Measurements from ENCODE around the gene BCL11B. TPM values are rescaled to one million over a fixed set of nuclear protein-coding genes. Genes with fewer than 3 reads are reported as not detected.

The BCL11B gene
- total and polyA plus RNA-seq, 4 donors = 0.13 to 1.3 (median 0.58) TPM; not detected in 1

DNA sequence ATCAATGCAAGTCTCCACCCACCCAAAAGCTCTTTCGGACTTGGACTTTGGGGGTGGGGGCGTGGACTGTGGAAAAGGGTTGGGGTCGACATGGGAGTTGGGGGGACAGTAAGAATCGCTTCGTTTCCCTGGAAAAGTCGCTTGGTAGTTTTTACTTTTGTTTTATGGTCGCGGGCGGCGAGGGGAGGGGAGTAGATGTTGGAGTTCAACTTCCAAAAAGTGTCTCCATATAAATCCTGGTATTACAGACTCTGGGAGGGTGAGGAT is 568 bp upstream of the BCL11B start:
- no peaks in the 10 kb centered on the region for H3K9me3 ChIP-seq (ENCODE audit: control insufficient read depth, low read length)
- intact Hi-C loops (cut with DNase I) = no loop called here
- no peak for ATAC-seq (ENCODE audit: low FRiP score)
- no peaks in the 10 kb centered on the region for H3K36me3 ChIP-seq (ENCODE audit: control insufficient read depth in 1 of 2, insufficient read depth in 2 of 2, low read length in 1 of 2)
- WGBS, 2 donors = 1 to 2% methylated on average over 10 of the region's 10 CpGs
- peaks cover 0 to 4% of the 10 kb centered on the region in 2 donors for H3K4me1 ChIP-seq (ENCODE audit: control insufficient read depth in 1 of 2, insufficient read depth in 2 of 2, low read length in 2 of 2)
- H3K4me3 ChIP-seq (ENCODE audit: low read length in 2 of 2) = no peak overlapping the region
- no peak overlapping the region for H3K27ac ChIP-seq (ENCODE audit: low read depth in 1 of 2, low read length in 2 of 2)
- H3K27me3 ChIP-seq (ENCODE audit: control insufficient read depth in 1 of 2, insufficient read depth in 2 of 2, low read length in 1 of 2) = peaks cover 0 to 5% of the 10 kb centered on the region in 2 donors
- DNase-seq = no peak

DNA sequence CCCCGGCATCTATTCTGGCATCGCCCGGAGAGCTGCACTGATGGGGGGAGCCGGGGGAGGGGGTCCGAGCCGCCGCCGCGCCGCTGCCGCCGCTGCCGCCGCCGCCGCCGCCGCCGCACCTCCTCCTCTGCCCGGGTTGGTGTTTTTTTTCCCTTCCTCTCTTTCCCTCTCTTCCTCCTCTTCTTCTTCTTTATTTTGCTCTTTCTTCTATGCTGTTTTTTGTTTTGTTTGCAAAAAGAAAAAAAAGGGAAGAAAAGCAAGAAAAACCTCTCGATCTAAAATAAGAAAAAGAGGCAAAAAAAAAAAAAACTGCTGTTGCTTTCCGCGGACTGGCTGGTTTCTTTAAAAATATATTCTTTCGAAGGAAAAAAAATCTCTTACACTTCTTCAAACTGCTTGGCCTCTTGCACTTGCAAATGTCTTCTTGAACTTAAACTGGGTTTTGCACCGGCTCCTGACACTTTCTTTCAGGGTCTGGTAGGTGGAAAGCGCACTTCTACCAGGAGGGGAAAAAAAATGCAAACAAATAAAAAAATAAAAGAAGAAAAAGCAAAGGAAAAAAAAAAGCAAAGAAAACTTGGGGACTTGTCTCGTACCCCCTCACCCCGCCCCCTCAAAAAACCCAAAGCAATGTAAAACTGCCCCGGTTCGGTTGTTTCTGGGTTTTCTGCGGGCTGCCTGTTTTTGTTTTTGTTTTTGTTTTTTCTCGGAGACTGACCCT is 616 bp downstream of the BCL11B start:
- peaks cover 0 to 2% of the 10 kb centered on the region in 2 donors for H3K27me3 ChIP-seq (ENCODE audit: control insufficient read depth in 1 of 2, insufficient read depth in 2 of 2, low read length in 1 of 2)

DNA sequence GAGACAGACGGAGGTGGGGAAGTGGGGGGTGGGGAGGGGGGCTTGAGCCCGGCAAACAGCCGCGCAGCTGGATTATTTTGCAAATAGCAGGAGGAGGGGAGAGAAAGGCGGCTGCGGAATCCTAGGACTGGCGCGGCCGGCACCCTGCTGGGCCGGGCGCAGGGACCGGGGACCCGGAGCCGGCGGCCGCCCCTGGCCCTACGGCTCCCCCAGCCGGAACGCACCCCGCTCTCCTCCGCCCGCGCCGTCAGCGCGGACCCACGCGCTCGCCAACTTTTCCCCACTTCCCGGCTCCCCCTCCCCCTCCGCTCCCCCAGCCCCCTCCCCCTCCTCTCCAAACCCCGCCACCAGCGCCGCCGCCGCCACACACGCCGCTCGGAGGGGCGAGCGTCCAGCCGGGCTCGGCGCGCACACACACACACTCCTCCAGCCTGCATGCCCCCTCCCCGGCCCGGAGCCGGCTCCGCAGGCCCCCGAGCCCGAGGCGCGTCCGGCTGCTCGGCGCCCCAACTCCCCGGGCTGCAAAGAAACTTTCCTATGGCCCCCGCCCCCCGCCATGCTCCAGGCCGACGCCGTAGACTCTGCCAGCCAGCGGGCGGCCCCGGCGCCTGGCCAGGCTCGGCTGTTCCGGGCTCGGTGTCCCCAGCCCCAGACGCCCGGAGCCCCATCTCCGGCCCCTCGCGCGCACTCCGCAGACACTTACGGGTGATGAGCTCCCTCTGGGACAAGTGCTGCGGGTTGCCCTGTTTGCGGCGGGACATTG is 1.4 kb downstream of the BCL11B start:
- Histone ChIP-seq H3K4me3 (ENCODE audit: low read length in 2 of 2) (peak overlapping the region; percentile 6 to 18), H3K4me1 (ENCODE audit: control insufficient read depth in 1 of 2, insufficient read depth in 2 of 2, low read length in 2 of 2) (peaks cover 0 to 4% of the 10 kb centered on the region in 2 donors), H3K27me3 (ENCODE audit: control insufficient read depth in 1 of 2, insufficient read depth in 2 of 2, low read length in 1 of 2) (peaks cover 0 to 2% of the 10 kb centered on the region in 2 donors), H3K36me3 (ENCODE audit: control insufficient read depth in 1 of 2, insufficient read depth in 2 of 2, low read length in 1 of 2) (no peaks in the 10 kb centered on the region), H3K27ac (ENCODE audit: low read depth in 1 of 2, low read length in 2 of 2) (no peak overlapping the region), H3K9me3 (ENCODE audit: control insufficient read depth, low read length) (no peaks in the 10 kb centered on the region)
- ATAC-seq (ENCODE audit: low FRiP score) (no peak), DNase-seq (no peak)
- WGBS, 2 donors = 0 to 1% methylated on average over 59 to 80 of the region's 80 CpGs
- intact Hi-C loops (cut with DNase I) = no loop called here

More for the DNA sequence above, 616 bp downstream of the BCL11B start:
- no peak overlapping the region for H3K27ac ChIP-seq (ENCODE audit: low read depth in 1 of 2, low read length in 2 of 2)
- 1 to 2% methylated on average over 29 to 32 of the region's 32 CpGs for WGBS, 2 donors
- no peaks in the 10 kb centered on the region for H3K36me3 ChIP-seq (ENCODE audit: control insufficient read depth in 1 of 2, insufficient read depth in 2 of 2, low read length in 1 of 2)
- peaks cover 0 to 4% of the 10 kb centered on the region in 2 donors for H3K4me1 ChIP-seq (ENCODE audit: control insufficient read depth in 1 of 2, insufficient read depth in 2 of 2, low read length in 2 of 2)
- no peaks in the 10 kb centered on the region for H3K9me3 ChIP-seq (ENCODE audit: control insufficient read depth, low read length)
- intact Hi-C loops (cut with DNase I) = no loop called here
- no peak for ATAC-seq (ENCODE audit: low FRiP score)
- DNase-seq = no peak
- peak overlapping the region; percentile 6 to 18 for H3K4me3 ChIP-seq (ENCODE audit: low read length in 2 of 2)

DNA sequence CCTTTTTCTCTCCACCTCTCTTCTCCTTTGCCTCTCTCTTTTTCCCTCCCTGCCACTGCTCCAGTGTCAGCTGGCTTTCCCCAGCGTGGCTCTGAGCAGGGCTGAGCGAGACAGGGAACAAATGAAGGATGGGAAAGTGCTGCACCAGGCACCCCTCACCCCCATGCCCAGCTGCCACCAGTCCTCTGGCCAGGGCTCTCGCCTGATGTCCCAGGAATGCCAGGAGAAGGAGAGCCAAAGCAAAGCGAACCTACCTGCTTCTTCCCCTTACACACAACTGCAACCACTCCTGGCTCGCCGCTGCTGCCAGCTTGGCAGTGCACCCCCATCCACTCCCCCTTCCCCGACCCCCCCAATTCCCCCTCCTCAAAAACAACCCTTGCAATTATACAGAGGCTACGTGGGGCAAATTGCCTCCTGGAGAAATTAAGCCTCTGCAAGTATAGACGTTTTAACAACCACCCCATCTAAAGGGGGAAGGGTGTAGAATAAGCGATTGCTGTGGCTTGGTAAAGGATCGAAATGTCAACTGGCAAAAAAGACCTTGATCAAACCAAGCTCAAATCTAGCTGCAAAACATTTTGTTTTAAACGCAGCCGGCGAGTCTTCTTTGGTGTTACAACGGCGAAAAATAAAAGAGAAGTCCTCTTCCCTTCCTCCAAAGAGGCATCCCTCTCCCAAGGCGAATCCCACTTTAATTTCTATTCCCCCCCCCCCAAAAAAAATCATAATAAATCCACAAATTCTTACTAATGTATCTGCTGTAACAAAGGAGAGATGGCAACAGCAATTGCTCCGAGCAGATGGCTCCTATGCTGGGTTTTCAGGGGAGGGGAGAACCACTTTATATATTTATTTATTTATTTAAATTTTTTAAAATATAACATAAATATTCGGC is 2.9 kb downstream of the BCL11B start:
- no peaks in the 10 kb centered on the region for H3K36me3 ChIP-seq (ENCODE audit: control insufficient read depth in 1 of 2, insufficient read depth in 2 of 2, low read length in 1 of 2)
- H3K27ac ChIP-seq (ENCODE audit: low read depth in 1 of 2, low read length in 2 of 2) = no peak overlapping the region
- H3K4me3 ChIP-seq (ENCODE audit: low read length in 2 of 2) = no peak overlapping the region
- no peaks in the 10 kb centered on the region for H3K9me3 ChIP-seq (ENCODE audit: control insufficient read depth, low read length)
- intact Hi-C loops (cut with DNase I) = no loop called here
- DNase-seq (no peak), ATAC-seq (ENCODE audit: low FRiP score) (no peak)
- peaks cover 0 to 2% of the 10 kb centered on the region in 2 donors for H3K27me3 ChIP-seq (ENCODE audit: control insufficient read depth in 1 of 2, insufficient read depth in 2 of 2, low read length in 1 of 2)
- WGBS, 2 donors = 40 to 41% methylated on average over 19 of the region's 19 CpGs
- H3K4me1 ChIP-seq (ENCODE audit: control insufficient read depth in 1 of 2, insufficient read depth in 2 of 2, low read length in 2 of 2) = peaks cover 0 to 4% of the 10 kb centered on the region in 2 donors

DNA sequence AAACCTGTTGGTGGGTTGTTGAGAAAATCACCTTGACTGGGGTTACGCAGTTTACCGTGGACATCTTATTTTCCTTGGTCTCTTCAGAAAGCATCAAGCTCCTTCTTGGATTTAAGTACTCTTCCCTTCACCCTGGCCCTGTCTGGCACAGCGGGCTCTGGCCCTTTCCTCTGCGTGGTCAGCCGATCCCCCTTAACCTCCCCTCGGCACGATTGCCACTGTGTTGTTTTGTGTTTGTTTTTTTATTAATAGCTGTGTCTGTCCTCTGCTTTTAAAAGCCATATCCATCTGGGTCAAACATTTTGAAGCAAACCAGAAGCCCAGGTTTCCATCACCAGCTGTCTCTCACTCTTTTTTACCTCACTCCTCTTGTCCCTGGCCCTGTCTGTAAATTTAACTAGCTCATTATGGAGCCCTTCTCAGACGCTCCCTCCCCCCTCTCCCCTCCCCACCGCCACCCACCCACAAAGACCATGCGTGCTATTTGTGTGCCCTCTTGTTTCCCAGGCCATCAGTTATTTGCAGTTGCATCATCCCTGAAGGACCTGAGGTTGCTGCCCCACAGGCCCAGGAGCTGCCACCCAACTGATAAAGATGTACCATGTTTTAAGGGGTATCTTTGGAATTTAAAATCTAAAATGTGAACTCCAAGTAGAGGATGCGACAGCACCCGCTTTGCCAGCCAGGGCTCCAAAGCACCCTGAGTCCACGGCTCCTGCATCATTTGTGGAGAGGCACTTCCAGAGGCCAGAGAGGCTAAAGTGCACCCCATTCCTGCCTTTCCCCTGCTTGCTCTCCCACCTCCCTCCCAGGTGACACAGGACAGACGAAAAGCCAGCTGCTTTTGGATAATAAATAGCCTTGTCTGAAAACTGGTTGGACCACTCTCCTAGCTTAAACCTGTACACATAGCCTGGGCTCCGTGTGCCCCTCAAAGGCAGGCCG is 3.9 kb downstream of the BCL11B start:
- Histone ChIP-seq H3K9me3 (ENCODE audit: control insufficient read depth, low read length) (no peaks in the 10 kb centered on the region), H3K36me3 (ENCODE audit: control insufficient read depth in 1 of 2, insufficient read depth in 2 of 2, low read length in 1 of 2) (no peaks in the 10 kb centered on the region), H3K27me3 (ENCODE audit: control insufficient read depth in 1 of 2, insufficient read depth in 2 of 2, low read length in 1 of 2) (peaks cover 0 to 2% of the 10 kb centered on the region in 2 donors), H3K27ac (ENCODE audit: low read depth in 1 of 2, low read length in 2 of 2) (no peak overlapping the region), H3K4me3 (ENCODE audit: low read length in 2 of 2) (no peak overlapping the region), H3K4me1 (ENCODE audit: control insufficient read depth in 1 of 2, insufficient read depth in 2 of 2, low read length in 2 of 2) (peaks cover 0 to 4% of the 10 kb centered on the region in 2 donors)
- ATAC-seq (ENCODE audit: low FRiP score) (no peak), DNase-seq (no peak)
- WGBS, 2 donors = 68 to 81% methylated on average over 16 of the region's 16 CpGs
- intact Hi-C loops (cut with DNase I) = no loop called here

DNA sequence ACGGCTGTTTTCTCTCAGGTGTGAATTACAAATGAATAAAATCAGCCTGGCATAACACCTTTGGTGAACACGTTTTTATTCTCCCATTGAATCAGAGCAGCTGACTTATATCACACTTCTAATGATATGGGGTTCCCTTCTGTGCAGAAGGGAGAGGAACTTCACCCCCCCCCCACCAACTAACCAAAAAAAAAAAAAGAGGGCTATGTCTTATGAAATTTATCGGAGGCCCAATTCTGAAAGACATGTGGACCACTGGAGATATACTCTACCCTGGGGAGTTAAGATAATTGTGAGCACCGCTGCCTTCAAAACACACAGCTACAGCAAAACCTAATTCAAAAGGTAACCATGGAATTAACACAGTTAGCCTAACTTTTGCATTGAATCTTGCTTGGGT is 4.6 kb downstream of the BCL11B start:
- H3K27me3 ChIP-seq (ENCODE audit: control insufficient read depth in 1 of 2, insufficient read depth in 2 of 2, low read length in 1 of 2) = peaks cover 0 to 2% of the 10 kb centered on the region in 2 donors

DNA sequence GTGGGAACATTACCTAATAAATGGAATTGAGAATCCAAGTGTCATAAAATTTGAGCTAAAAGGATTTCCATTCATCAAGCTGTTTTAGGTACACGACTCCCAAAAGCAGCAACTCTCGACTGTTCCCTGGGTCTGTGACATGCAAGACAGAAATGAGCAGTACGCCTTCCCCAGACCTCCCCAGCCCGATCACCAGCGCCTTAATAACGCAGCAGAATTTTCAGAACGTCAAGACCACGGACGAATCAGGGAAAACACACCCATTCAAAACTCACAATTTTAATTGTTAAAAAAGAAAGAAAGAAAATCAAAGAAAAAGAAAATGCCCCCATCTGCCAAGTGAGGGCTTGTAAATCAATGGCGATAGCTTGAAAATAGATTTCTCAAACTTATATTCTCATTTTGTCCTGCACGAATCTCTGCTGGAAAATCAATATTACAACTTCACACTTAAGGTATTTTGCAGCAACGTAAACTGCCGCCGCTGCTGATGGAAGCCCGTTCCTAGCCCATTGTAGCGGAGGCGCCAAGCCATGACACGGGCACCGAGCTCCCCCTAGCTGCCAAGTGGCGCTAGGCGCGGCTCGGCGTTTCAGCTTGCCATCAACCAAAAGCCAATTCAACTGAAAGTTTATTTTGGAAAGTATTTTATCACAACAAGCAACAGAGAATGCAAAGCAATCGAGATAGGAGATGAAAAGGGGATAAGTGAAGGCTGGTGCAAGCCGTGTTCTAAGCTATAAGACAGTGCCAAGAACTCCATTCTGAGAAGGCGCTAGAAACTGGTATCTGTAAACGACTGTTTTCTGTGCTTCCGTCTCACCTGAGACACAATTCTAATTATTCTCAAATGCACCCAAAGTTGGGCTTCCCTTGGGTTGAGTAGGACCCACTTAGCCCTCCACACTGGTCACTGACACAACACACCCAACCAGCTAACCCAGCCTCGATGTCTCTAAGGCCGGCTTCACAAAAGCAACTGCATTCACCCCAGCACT is 5.5 kb downstream of the BCL11B start:
- Histone ChIP-seq H3K4me3 (ENCODE audit: low read length in 2 of 2) (no peak overlapping the region), H3K27me3 (ENCODE audit: control insufficient read depth in 1 of 2, insufficient read depth in 2 of 2, low read length in 1 of 2) (no peaks in the 10 kb centered on the region), H3K36me3 (ENCODE audit: control insufficient read depth in 1 of 2, insufficient read depth in 2 of 2, low read length in 1 of 2) (no peaks in the 10 kb centered on the region), H3K27ac (ENCODE audit: low read depth in 1 of 2, low read length in 2 of 2) (no peak overlapping the region), H3K4me1 (ENCODE audit: control insufficient read depth in 1 of 2, insufficient read depth in 2 of 2, low read length in 2 of 2) (peaks cover 0 to under 1% of the 10 kb centered on the region in 2 donors), H3K9me3 (ENCODE audit: control insufficient read depth, low read length) (no peaks in the 10 kb centered on the region)
- WGBS, 2 donors = 11 to 13% methylated on average over 31 of the region's 31 CpGs
- ATAC-seq (ENCODE audit: low FRiP score) (peak; percentile 88), DNase-seq (peak; percentile 74 to 91)
- intact Hi-C loops (cut with DNase I) = no loop called here

More for the DNA sequence above, 4.6 kb downstream of the BCL11B start:
- DNase-seq (no peak), ATAC-seq (ENCODE audit: low FRiP score) (no peak)
- no peak overlapping the region for H3K4me3 ChIP-seq (ENCODE audit: low read length in 2 of 2)
- WGBS, 2 donors = 67 to 79% methylated on average over 4 of the region's 4 CpGs
- no peaks in the 10 kb centered on the region for H3K9me3 ChIP-seq (ENCODE audit: control insufficient read depth, low read length)
- intact Hi-C loops (cut with DNase I) = no loop called here
- no peaks in the 10 kb centered on the region for H3K36me3 ChIP-seq (ENCODE audit: control insufficient read depth in 1 of 2, insufficient read depth in 2 of 2, low read length in 1 of 2)
- peaks cover 0 to 4% of the 10 kb centered on the region in 2 donors for H3K4me1 ChIP-seq (ENCODE audit: control insufficient read depth in 1 of 2, insufficient read depth in 2 of 2, low read length in 2 of 2)
- H3K27ac ChIP-seq (ENCODE audit: low read depth in 1 of 2, low read length in 2 of 2) = no peak overlapping the region

Data from aorta (tissue), 5 donors.